DND-41 (cell line): ENCODE data around the gene PCK2.

Experiments
- ATAC-seq: fragments of 200-7000 bp; cut with Tn5 transposase; 3 replicates; pipeline ENCODE4 v1.9.1; 2021; ENCODE audit warnings: low read depth; ENCODE audit not compliant: insufficient read depth
- DNase-seq: peaks from one replicate; pipeline ENCODE4 v3.0.0-alpha.2; 2020
- H2AFZ ChIP-seq: 2 replicates; pipeline ENCODE4 v1.6.0; 2012; ENCODE audit warnings: low read depth, low read length
- H3K27ac ChIP-seq: 2 replicates; pipeline ENCODE4 v1.5.1; 2012; ENCODE audit warnings: low read length, inconsistent platforms
- H3K27me3 ChIP-seq: fragments of 200-600 bp; sonication (generic); 2 replicates; pipeline ENCODE4 v1.6.0; 2012; ENCODE audit warnings: low read length, mild to moderate bottlenecking, inconsistent platforms; ENCODE audit not compliant: insufficient read depth, poor library complexity
- H3K36me3 ChIP-seq: 2 replicates; pipeline ENCODE4 v1.5.1; 2012; ENCODE audit warnings: low read length, inconsistent platforms; ENCODE audit not compliant: insufficient read depth
- H3K4me1 ChIP-seq: 2 replicates; pipeline ENCODE4 v1.5.1; 2012; ENCODE audit warnings: mild to moderate bottlenecking, low read length; ENCODE audit not compliant: insufficient read depth
- H3K4me2 ChIP-seq: 2 replicates; pipeline ENCODE4 v1.6.0; 2012; ENCODE audit warnings: mild to moderate bottlenecking, moderate library complexity, low read length, inconsistent platforms; ENCODE audit not compliant: insufficient read depth
- H3K4me3 ChIP-seq, 2 experiments: fragments of 200-600 bp in 1 of 2; shearing (Covaris generic) in 1 of 2; 2 replicates each; pipeline ENCODE4 v1.5.1; 2012 to 2016; ENCODE audit warnings: inconsistent platforms in 2 of 2, low read length in 2 of 2, mild to moderate bottlenecking in 2 of 2, low read depth in 1 of 2, moderate library complexity in 1 of 2
- H3K79me2 ChIP-seq: 2 replicates; pipeline ENCODE4 v1.6.0; 2012; ENCODE audit warnings: low read length, inconsistent platforms; ENCODE audit not compliant: insufficient read depth
- H3K9ac ChIP-seq: 2 replicates; pipeline ENCODE4 v1.6.0; 2012; ENCODE audit warnings: low read depth, mild to moderate bottlenecking, inconsistent platforms, low read length, moderate library complexity
- H3K9me3 ChIP-seq: 2 replicates; pipeline ENCODE4 v1.5.1; 2012; ENCODE audit warnings: low read length, moderate library complexity, mild to moderate bottlenecking, inconsistent platforms; ENCODE audit not compliant: insufficient read depth, severe bottlenecking
- H4K20me1 ChIP-seq: 2 replicates; pipeline ENCODE4 v1.6.0; 2012; ENCODE audit warnings: low read length; ENCODE audit not compliant: insufficient read depth
- EZH2 ChIP-seq: IDR thresholded peaks from 3 replicates; pipeline ENCODE4 v1.6.1; 2012; ENCODE audit warnings: borderline replicate concordance, low read depth, mild to moderate bottlenecking, moderate library complexity, low read length, inconsistent platforms; ENCODE audit not compliant: severe bottlenecking
- TF ChIP-seq, protein P1 (sequence below): IDR thresholded peaks from 2 replicates; pipeline ENCODE4 v1.5.1; 2012; ENCODE audit warnings: borderline replicate concordance, low read length, moderate library complexity, mild to moderate bottlenecking; ENCODE audit not compliant: poor library complexity, severe bottlenecking; ENCODE audit errors: extremely low read depth

Gene PCK2

DNA sequence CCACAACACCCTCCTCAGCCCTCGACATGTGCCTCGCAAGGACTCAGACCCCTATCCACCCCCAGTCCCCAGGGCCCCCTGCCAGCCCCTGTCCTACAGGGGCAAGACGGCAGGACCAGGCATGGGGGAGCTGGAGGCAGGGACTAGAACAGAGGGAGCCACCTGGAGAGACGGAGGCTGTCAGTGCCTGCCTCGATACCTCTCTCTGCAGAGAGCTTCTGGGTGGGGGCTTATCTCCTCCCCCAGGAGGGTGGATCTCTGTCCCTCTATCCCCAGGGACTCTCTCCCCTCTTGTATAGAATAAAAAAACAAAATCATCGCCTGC is 24.7 kb upstream of the PCK2 start:
- Histone ChIP-seq H3K4me1 (no peaks in the 10 kb centered on the region), H3K27me3 (no peaks in the 10 kb centered on the region), H4K20me1 (no peaks in the 10 kb centered on the region), H3K4me3 (no peak overlapping the region), H2AFZ (no peak overlapping the region), H3K9ac (no peak overlapping the region), H3K4me2 (no peak overlapping the region), H3K36me3 (no peaks in the 10 kb centered on the region), H3K27ac (no peak overlapping the region), H3K9me3 (no peaks in the 10 kb centered on the region), H3K79me2 (no peaks in the 10 kb centered on the region)
- TF ChIP-seq, protein P1, sequence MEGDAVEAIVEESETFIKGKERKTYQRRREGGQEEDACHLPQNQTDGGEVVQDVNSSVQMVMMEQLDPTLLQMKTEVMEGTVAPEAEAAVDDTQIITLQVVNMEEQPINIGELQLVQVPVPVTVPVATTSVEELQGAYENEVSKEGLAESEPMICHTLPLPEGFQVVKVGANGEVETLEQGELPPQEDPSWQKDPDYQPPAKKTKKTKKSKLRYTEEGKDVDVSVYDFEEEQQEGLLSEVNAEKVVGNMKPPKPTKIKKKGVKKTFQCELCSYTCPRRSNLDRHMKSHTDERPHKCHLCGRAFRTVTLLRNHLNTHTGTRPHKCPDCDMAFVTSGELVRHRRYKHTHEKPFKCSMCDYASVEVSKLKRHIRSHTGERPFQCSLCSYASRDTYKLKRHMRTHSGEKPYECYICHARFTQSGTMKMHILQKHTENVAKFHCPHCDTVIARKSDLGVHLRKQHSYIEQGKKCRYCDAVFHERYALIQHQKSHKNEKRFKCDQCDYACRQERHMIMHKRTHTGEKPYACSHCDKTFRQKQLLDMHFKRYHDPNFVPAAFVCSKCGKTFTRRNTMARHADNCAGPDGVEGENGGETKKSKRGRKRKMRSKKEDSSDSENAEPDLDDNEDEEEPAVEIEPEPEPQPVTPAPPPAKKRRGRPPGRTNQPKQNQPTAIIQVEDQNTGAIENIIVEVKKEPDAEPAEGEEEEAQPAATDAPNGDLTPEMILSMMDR = no peak
- TF ChIP-seq EZH2 = no peak
- ATAC-seq (no peak), DNase-seq (no peak)

DNA sequence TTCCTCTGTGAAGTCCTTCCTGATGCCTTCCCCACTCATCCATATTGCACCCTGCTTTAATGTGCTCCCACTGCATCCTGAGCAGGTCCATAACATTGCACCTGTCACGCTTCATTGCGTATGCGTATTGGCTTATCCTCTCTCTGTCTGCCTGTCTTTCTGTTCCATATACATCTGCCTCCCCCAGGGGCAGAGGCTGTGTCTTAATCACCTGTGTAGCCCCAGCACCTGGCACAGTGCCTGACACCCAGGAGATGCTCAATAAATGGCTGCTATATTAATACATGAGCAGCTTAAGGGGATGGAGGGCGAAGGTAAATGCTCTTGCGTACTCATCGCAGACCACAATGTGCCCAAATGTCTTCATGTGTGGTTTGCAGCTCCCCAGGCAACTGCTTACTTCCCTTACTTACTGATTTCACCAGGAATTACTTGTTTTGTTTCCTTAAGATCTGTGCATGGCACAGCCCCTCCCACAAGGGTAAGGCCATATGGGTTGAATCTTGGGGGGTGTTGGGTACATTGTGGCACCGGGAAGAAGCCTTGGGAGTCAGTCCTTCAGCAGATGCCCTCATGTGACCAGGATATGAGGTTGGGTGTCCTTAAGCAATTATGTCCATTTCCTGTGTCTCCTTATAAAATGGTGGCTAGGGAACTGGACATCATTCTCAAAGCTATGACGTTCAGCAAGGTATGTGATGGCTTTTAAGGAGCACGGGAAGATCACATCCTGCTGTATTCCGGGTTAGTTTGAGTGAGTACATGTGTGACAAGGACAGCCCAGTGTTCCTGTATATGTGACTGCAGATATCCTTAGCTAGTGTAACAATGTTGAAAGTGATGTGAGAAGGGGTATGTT is 23.6 kb upstream of the PCK2 start:
- no peaks in the 10 kb centered on the region for H3K9me3 ChIP-seq
- H2AFZ ChIP-seq = no peak overlapping the region
- H3K36me3 ChIP-seq = no peaks in the 10 kb centered on the region
- H3K79me2 ChIP-seq = no peaks in the 10 kb centered on the region
- no peaks in the 10 kb centered on the region for H3K27me3 ChIP-seq
- no peak overlapping the region for H3K4me3 ChIP-seq
- no peak for TF ChIP-seq EZH2
- TF ChIP-seq, protein P1 = no peak
- H3K9ac ChIP-seq = no peak overlapping the region
- DNase-seq (no peak), ATAC-seq (0 out of 3 replicates have a peak, but pooled peaks have one; percentile 16)
- no peak overlapping the region for H3K4me2 ChIP-seq
- no peak overlapping the region for H3K27ac ChIP-seq
- no peaks in the 10 kb centered on the region for H4K20me1 ChIP-seq
- no peaks in the 10 kb centered on the region for H3K4me1 ChIP-seq

GRCh38 chr14:24071144-24071697 is 22.9 kb upstream of the PCK2 start, which contains the start of gene CPNE6:
Gene CPNE6, plus strand, starts transcription at chr14:24071562. Its CDS starts 1,375 bp downstream, at chr14:24072937.
- Histone ChIP-seq H3K4me2 (no peak within 1 kb of the TSS), H3K4me1 (no peaks in the 10 kb centered on the region)

More at GRCh38 chr14:24071144-24071697, 22.9 kb upstream of the PCK2 start, which contains the start of gene CPNE6:
- no peak within 1 kb of the TSS for H3K9ac ChIP-seq
- ATAC-seq (no peak), DNase-seq (no peak)
- no peak within 1 kb of the TSS for H3K27ac ChIP-seq
- peaks cover 6% of the 10 kb centered on the region; the same call in 1 of the 2 replicates for H4K20me1 ChIP-seq
- H3K9me3 ChIP-seq = no peaks in the 10 kb centered on the region
- no peaks in the 10 kb centered on the region for H3K79me2 ChIP-seq
- TF ChIP-seq, protein P1 = no peak
- TF ChIP-seq EZH2 = no peak
- H3K4me3 ChIP-seq = no peak within 1 kb of the TSS
- no peaks in the 10 kb centered on the region for H3K36me3 ChIP-seq
- no peaks in the 10 kb centered on the region for H3K27me3 ChIP-seq
- H2AFZ ChIP-seq = no peak within 1 kb of the TSS
